Hepatocyte (in vitro differentiated cells): ENCODE data around the gene OS9. TPM values are rescaled to one million over a fixed set of nuclear protein-coding genes. Genes with fewer than 3 reads are reported as not detected.

Experiments used
- DNase-seq: peaks from one replicate; pipeline ENCODE4 v3.0.0-alpha.2; 2016; ENCODE audit warnings: low spot score
- H2AFZ ChIP-seq: fragments of 200-600 bp; sonication (generic); 2 replicates; pipeline ENCODE4 v1.6.0; 2016; ENCODE audit warnings: antibody characterized with exemption, mild to moderate bottlenecking
- H3K27ac ChIP-seq: fragments of 200-600 bp; sonication (generic); 2 replicates; pipeline ENCODE4 v1.5.1; 2016; ENCODE audit warnings: mild to moderate bottlenecking
- H3K27me3 ChIP-seq: fragments of 200-600 bp; sonication (generic); 2 replicates; pipeline ENCODE4 v1.6.1; 2016
- H3K36me3 ChIP-seq: fragments of 200-600 bp; sonication (generic); replicated peaks from 2 replicates; pipeline ENCODE4 v1.5.1; 2016; ENCODE audit warnings: low read depth; ENCODE audit not compliant: insufficient read depth
- H3K4me1 ChIP-seq: fragments of 200-600 bp; sonication (generic); 2 replicates; pipeline ENCODE4 v1.5.1; 2016; ENCODE audit warnings: mild to moderate bottlenecking, moderate library complexity; ENCODE audit not compliant: insufficient read depth
- H3K4me2 ChIP-seq: fragments of 200-600 bp; sonication (generic); 2 replicates; pipeline ENCODE4 v1.6.0; 2016
- H3K4me3 ChIP-seq: fragments of 200-600 bp; sonication (generic); 2 replicates; pipeline ENCODE4 v1.5.1; 2016; ENCODE audit warnings: mild to moderate bottlenecking
- H3K79me2 ChIP-seq: fragments of 200-600 bp; sonication (generic); 2 replicates; pipeline ENCODE4 v1.6.0; 2017; ENCODE audit warnings: mild to moderate bottlenecking
- H3K9me2 ChIP-seq: fragments of 200-600 bp; sonication (generic); replicated peaks from 2 replicates; pipeline ENCODE4 v1.6.0; 2017; ENCODE audit warnings: mild to moderate bottlenecking; ENCODE audit not compliant: insufficient read depth
- H3K9me3 ChIP-seq: fragments of 200-600 bp; sonication (generic); 2 replicates; pipeline ENCODE4 v1.5.1; 2016; ENCODE audit warnings: low read depth, mild to moderate bottlenecking
- H4K20me1 ChIP-seq: fragments of 200-600 bp; sonication (generic); 2 replicates; pipeline ENCODE4 v1.6.0; 2016; ENCODE audit warnings: mild to moderate bottlenecking; ENCODE audit not compliant: insufficient read depth, poor library complexity, severe bottlenecking
- EZH2 ChIP-seq: fragments of 200-600 bp; sonication (generic); IDR thresholded peaks from 2 replicates; pipeline ENCODE4 v1.6.1; 2016; ENCODE audit warnings: antibody characterized with exemption, mild to moderate bottlenecking, borderline replicate concordance
- EZH2phosphoT487 ChIP-seq: fragments of 200-600 bp; sonication (generic); IDR thresholded peaks from one replicate; pipeline ENCODE4 v1.6.1; 2018; ENCODE audit warnings: antibody characterized with exemption, mild to moderate bottlenecking, low read depth, moderate library complexity; ENCODE audit not compliant: unreplicated experiment, severe bottlenecking
- WGBS: methylation state at CpG from one replicate; pipeline ENCODE4 v1.1.6; 2016; ENCODE audit warnings: low lambda C conversion rate; ENCODE audit errors: missing lambda C conversion rate; 5-methylcytosine and 5-hydroxymethylcytosine counted together
- polyA plus RNA-seq: library from polyadenylated mRNA; unstranded; fragments of >200 nt; fragmentation: Nextera tagmentation; extraction: Ambion mirVana; gene quantifications from 2 replicates; pipeline ENCODE4 v1.2.1, GENCODE V29; 2016
- total RNA-seq: library from RNA; depleted of rRNA; stranded (reverse); fragments of >200 nt; gene quantifications from 2 replicates; pipeline ENCODE4 v1.2.3, GENCODE V29; 2014
- TF ChIP-seq, protein P1 (sequence below): fragments of 200-600 bp; sonication (generic); IDR thresholded peaks from 2 replicates; pipeline ENCODE4 v1.5.1; 2016; ENCODE audit warnings: antibody characterized with exemption, mild to moderate bottlenecking; ENCODE audit not compliant: poor library complexity

Gene OS9
- total and polyA plus RNA-seq, 2 experiments from 2014 or later = 243 to 366 TPM

DNA sequence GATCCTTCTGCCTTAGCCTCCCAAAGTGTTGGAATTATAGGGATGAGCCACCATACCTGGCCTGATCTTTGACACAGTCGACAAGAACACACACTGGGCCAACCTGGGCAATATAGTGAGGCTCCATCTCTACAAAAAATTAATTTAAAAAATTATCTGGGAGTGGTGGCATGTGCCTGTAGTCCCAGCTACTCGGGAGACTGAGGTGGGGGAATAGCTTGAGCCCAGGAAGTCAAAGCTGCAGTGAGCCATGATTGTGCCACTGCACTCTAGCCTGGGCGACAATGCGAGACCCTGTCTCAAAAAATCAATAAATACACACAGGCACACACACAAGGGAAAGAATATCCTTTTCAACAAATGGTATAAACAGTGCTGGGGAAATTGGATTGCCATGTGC lies 6.1 kb upstream of the OS9 start:
- H3K4me2 ChIP-seq = no peak overlapping the region
- peaks cover 16% of the 10 kb centered on the region for H3K27me3 ChIP-seq
- H2AFZ ChIP-seq = no peak overlapping the region
- WGBS = 66% methylated on average over 4 of the region's 4 CpGs
- H3K27ac ChIP-seq = no peak overlapping the region
- H3K4me3 ChIP-seq = no peak overlapping the region
- no peaks in the 10 kb centered on the region for H3K9me2 ChIP-seq
- H4K20me1 ChIP-seq = no peaks in the 10 kb centered on the region
- H3K4me1 ChIP-seq = no peaks in the 10 kb centered on the region
- no peak for DNase-seq
- no peak for TF ChIP-seq EZH2phosphoT487
- TF ChIP-seq, protein P1, sequence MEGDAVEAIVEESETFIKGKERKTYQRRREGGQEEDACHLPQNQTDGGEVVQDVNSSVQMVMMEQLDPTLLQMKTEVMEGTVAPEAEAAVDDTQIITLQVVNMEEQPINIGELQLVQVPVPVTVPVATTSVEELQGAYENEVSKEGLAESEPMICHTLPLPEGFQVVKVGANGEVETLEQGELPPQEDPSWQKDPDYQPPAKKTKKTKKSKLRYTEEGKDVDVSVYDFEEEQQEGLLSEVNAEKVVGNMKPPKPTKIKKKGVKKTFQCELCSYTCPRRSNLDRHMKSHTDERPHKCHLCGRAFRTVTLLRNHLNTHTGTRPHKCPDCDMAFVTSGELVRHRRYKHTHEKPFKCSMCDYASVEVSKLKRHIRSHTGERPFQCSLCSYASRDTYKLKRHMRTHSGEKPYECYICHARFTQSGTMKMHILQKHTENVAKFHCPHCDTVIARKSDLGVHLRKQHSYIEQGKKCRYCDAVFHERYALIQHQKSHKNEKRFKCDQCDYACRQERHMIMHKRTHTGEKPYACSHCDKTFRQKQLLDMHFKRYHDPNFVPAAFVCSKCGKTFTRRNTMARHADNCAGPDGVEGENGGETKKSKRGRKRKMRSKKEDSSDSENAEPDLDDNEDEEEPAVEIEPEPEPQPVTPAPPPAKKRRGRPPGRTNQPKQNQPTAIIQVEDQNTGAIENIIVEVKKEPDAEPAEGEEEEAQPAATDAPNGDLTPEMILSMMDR = no peak
- no peak for TF ChIP-seq EZH2
- H3K36me3 ChIP-seq = no peaks in the 10 kb centered on the region
- no peaks in the 10 kb centered on the region for H3K9me3 ChIP-seq
- no peaks in the 10 kb centered on the region for H3K79me2 ChIP-seq

DNA sequence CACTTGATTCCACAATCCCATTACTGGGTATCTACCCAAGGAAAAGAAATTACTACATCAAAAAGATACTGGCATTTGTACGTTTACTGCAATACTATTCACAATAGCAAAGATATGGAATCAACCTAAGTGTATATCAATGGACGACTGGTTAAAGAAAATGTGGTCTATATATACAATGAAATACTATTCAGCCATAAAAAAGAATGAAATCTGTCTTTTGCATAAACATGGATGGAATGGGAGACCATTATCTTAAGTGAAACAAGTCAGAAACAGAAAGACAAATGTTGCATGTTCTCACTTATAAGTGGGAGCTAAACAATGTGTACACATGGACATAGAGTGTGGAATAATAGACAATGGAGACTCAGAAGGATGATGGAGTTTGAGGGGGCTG lies 5.0 kb upstream of the OS9 start:
- no peak overlapping the region for H2AFZ ChIP-seq
- DNase-seq = no peak
- no peaks in the 10 kb centered on the region for H4K20me1 ChIP-seq
- TF ChIP-seq EZH2phosphoT487 = no peak
- no peak for TF ChIP-seq EZH2
- TF ChIP-seq, protein P1 = no peak
- H3K27ac ChIP-seq = no peak overlapping the region
- H3K4me3 ChIP-seq = no peak overlapping the region
- H3K9me3 ChIP-seq = no peaks in the 10 kb centered on the region
- no peak overlapping the region for H3K4me2 ChIP-seq
- H3K36me3 ChIP-seq = no peaks in the 10 kb centered on the region
- H3K4me1 ChIP-seq = no peaks in the 10 kb centered on the region
- no peaks in the 10 kb centered on the region for H3K9me2 ChIP-seq
- 76% methylated on average over 2 of the region's 2 CpGs for WGBS
- H3K27me3 ChIP-seq = peaks cover 16% of the 10 kb centered on the region
- H3K79me2 ChIP-seq = no peaks in the 10 kb centered on the region

DNA sequence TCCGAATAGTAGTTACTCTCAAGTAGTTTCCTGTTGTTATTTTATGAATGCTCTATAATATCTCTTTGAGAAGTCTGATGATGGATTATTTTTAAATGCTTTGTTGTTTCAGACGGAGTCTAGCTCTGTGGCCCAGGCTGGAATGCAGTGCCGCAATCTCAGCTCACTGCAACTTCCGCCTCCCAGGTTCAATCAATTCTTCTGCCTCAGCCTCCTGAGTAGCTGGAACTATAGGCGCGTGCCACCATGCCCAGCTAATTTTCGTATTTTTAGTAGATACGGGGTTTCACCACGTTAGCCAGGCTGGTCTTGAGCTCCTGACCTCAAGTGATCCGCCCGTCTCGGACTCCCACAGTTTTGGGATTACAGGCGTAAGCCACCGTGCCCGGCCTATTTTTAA lies 1.4 kb upstream of the OS9 start:
- WGBS = 91% methylated on average over 15 of the region's 15 CpGs
- Histone ChIP-seq H3K4me3 (no peak overlapping the region), H3K79me2 (peaks cover 12% of the 10 kb centered on the region), H3K4me1 (peaks cover 7% of the 10 kb centered on the region), H3K27me3 (peaks cover 2% of the 10 kb centered on the region), H3K27ac (no peak overlapping the region), H4K20me1 (no peaks in the 10 kb centered on the region), H3K9me2 (no peaks in the 10 kb centered on the region), H3K4me2 (no peak overlapping the region), H3K9me3 (no peaks in the 10 kb centered on the region), H2AFZ (no peak overlapping the region), H3K36me3 (no peaks in the 10 kb centered on the region)
- no peak for DNase-seq
- no peak for TF ChIP-seq EZH2
- TF ChIP-seq, protein P1 = no peak
- TF ChIP-seq EZH2phosphoT487 = no peak

DNA sequence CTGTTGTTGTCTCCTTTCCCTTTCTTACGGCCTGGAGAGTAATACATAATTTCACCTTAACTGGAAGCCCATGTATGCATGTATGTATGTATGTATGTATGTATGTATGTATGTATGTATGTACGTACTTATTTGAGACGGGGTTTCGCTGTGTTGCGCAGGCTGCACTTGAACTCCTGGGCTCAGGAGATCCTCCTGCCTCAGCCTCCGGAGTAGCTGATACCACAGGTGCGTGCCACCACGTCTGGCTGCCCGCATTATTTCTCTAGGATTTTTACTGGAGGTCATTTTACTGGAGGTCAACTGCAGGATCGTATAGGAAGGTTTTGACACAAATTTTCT lies 644 bp upstream of the OS9 start:
- Histone ChIP-seq H3K4me2 (peak overlapping the region; percentile 57), H2AFZ (no peak overlapping the region), H3K79me2 (peaks cover 12% of the 10 kb centered on the region), H3K27me3 (peaks cover 2% of the 10 kb centered on the region), H3K27ac (no peak overlapping the region), H3K9me3 (no peaks in the 10 kb centered on the region), H4K20me1 (no peaks in the 10 kb centered on the region), H3K4me1 (peaks cover 7% of the 10 kb centered on the region), H3K4me3 (no peak overlapping the region), H3K9me2 (no peaks in the 10 kb centered on the region), H3K36me3 (no peaks in the 10 kb centered on the region)
- 63% methylated on average over 10 of the region's 10 CpGs for WGBS
- no peak for DNase-seq
- TF ChIP-seq EZH2 = no peak
- no peak for TF ChIP-seq EZH2phosphoT487
- TF ChIP-seq, protein P1 = no peak
